HepG2 (cell line): Measurements from ENCODE around the gene CHCHD1. TPM values are rescaled to one million over a fixed set of nuclear protein-coding genes. Genes with fewer than 3 reads are reported as not detected.

Experiments
- ATAC-seq: fragments of 200-7000 bp; cut with Tn5 transposase; 3 replicates; pipeline ENCODE4 v1.9.1; 2020; ENCODE audit warnings: mild to moderate bottlenecking, moderate library complexity
- BruUV-seq: library from RNA; stranded (reverse); fragments of 400-500 nt; replicated peaks from 2 replicates; lab custom pipeline; 2021; lab: Mats Ljungman, UMichigan
- CTCF ChIA-PET: fragments of 300-600 bp; formaldehyde crosslinking; extraction: SDS; loops from one replicate; lab custom pipeline; 2021; ENCODE audit warnings: low total read pairs, inconsistent platforms, low intra/inter-chr PET ratio; lab: Yijun Ruan, JAX
- POLR2A ChIA-PET: fragments of 350-600 bp; sonication (Branson Sonifier 250); formaldehyde crosslinking; loops from one replicate; lab custom pipeline; 2020; ENCODE audit warnings: antibody characterized with exemption, inconsistent platforms; lab: Yijun Ruan, JAX
- DNase-seq: peaks from one replicate; pipeline ENCODE4 v3.0.0-alpha.2; 2015; ENCODE audit warnings: low spot score
- FAIRE-seq: peaks from 3 replicates; lab custom pipeline; 2011; peaks lifted over from hg19 to GRCh38; lab: Jason Lieb, UNC
- H2AFZ ChIP-seq: one replicate; pipeline ENCODE4 v1.6.1; 2011; ENCODE audit warnings: low read length, inconsistent platforms
- H3K27ac ChIP-seq: fragments of 300-600 bp; 3 replicates; pipeline ENCODE4 v1.8.0; 2011; ENCODE audit warnings: mixed run types, mild to moderate bottlenecking, mixed read lengths, low read length, inconsistent platforms; ENCODE audit not compliant: insufficient read depth; ENCODE audit errors: extremely low read length
- H3K27me3 ChIP-seq, 2 experiments: fragments of 200-600 bp in 1 of 2; 2 replicates in 1 of 2; 3 replicates in 1 of 2; pipeline versions ENCODE4 v1.6.0 to v1.8.0; 2011; ENCODE audit warnings: low read length in 2 of 2, mild to moderate bottlenecking in 2 of 2, moderate library complexity in 2 of 2, inconsistent platforms in 1 of 2; ENCODE audit not compliant: insufficient read depth in 2 of 2, control insufficient read depth in 1 of 2
- H3K36me3 ChIP-seq, 2 experiments: fragments of 200-600 bp in 1 of 2; replicated peaks in 1 of 2; 2 replicates in 1 of 2; 3 replicates in 1 of 2; pipeline versions ENCODE4 v1.5.1 to v1.8.0; 2011; ENCODE audit warnings: low read length in 2 of 2, inconsistent platforms in 1 of 2; ENCODE audit not compliant: insufficient read depth in 2 of 2, control insufficient read depth in 1 of 2
- H3K4me1 ChIP-seq: 2 replicates; pipeline ENCODE4 v1.5.1; 2012; ENCODE audit warnings: low read length, inconsistent platforms; ENCODE audit not compliant: insufficient read depth
- H3K4me2 ChIP-seq: 2 replicates; pipeline ENCODE4 v1.6.0; 2011; ENCODE audit warnings: low read depth, low read length, inconsistent platforms
- H3K4me3 ChIP-seq, 3 experiments: fragments of 200-600 bp in 1 of 3; sonication (generic), shearing (Covaris generic) in 1 of 3; replicated peaks in 1 of 3; 2 replicates each; pipeline ENCODE4 v1.5.1; 2011 to 2016; ENCODE audit warnings: low read length in 3 of 3, inconsistent platforms in 2 of 3, low read depth in 2 of 3, mild to moderate bottlenecking in 2 of 3, control low read depth in 1 of 3, mixed read lengths in 1 of 3; ENCODE audit not compliant: insufficient read depth in 1 of 3
- H3K79me2 ChIP-seq: one replicate; pipeline ENCODE4 v1.6.1; 2011; ENCODE audit warnings: low read length, inconsistent platforms; ENCODE audit not compliant: insufficient read depth
- H3K9ac ChIP-seq: 2 replicates; pipeline ENCODE4 v1.6.0; 2011; ENCODE audit warnings: mild to moderate bottlenecking, low read depth, low read length, inconsistent platforms; ENCODE audit not compliant: insufficient read depth
- H3K9me3 ChIP-seq: 2 replicates; pipeline ENCODE4 v1.5.1; 2012; ENCODE audit warnings: mild to moderate bottlenecking, low read length
- H4K20me1 ChIP-seq: 2 replicates; pipeline ENCODE4 v1.6.0; 2011; ENCODE audit warnings: inconsistent platforms, mild to moderate bottlenecking, low read length, moderate library complexity; ENCODE audit not compliant: insufficient read depth
- HMGA1 ChIP-seq: sonication (generic); formaldehyde crosslinking; conservative IDR thresholded peaks from 2 replicates; pipeline ENCODE4 v1.4.0; 2020; ENCODE audit warnings: missing genetic modification reagents
- NFAT5 ChIP-seq: sonication (generic); formaldehyde crosslinking; IDR thresholded peaks from 2 replicates; pipeline ENCODE4 v1.4.0; 2020; ENCODE audit warnings: missing genetic modification reagents
- SMAD9 ChIP-seq: sonication (generic); formaldehyde crosslinking; IDR thresholded peaks from 2 replicates; pipeline ENCODE4 v1.5.1; 2020; ENCODE audit warnings: mild to moderate bottlenecking, missing genetic modification reagents
- TIGD3 ChIP-seq: sonication (generic); formaldehyde crosslinking; IDR thresholded peaks from 2 replicates; pipeline ENCODE4 v1.5.1; 2020; ENCODE audit warnings: mild to moderate bottlenecking, missing genetic modification reagents, borderline replicate concordance
- WGBS: methylation state at CpG from one replicate; pipeline ENCODE4 v1.1.6; 2017; ENCODE audit warnings: low lambda C conversion rate; 5-methylcytosine and 5-hydroxymethylcytosine counted together
- in situ Hi-C: cut with HindIII; loops from 2 replicates; pipeline ENCODE4 v1.10.0; 2017; ENCODE audit warnings: low pct_unique_long_range_greater_than_20kb; ENCODE audit not compliant: extremely low pct_ligation_motif_present
- intact Hi-C: fragments of 100-400 bp; cut with micrococcal nuclease; formaldehyde crosslinking; loops from one replicate; pipeline ENCODE4 v1.10.0; 2022; ENCODE audit not compliant: unreplicated experiment
- polyA plus RNA-seq, 8 experiments: library from polyadenylated mRNA; depleted of rRNA in 3 of 8; stranded (reverse) in 7 of 8; unstranded in 1 of 8; fragments of >200 nt; fragmentation: Illumina TruSeq in 4 of 8; extraction: Trizol in 4 of 8; gene quantifications; 2 replicates each; pipeline versions ENCODE4 v1.2.1 to v1.2.3, GENCODE V29; 2011 to 2016; ENCODE audit warnings: low read depth in 4 of 8, missing spikeins in 1 of 8, mixed read lengths in 1 of 8; ENCODE audit not compliant: insufficient read depth in 1 of 8
- total RNA-seq, 5 experiments: library from RNA; depleted of rRNA; stranded (reverse); fragments of >200 nt; fragmentation: Illumina TruSeq; extraction: Trizol; gene quantifications; 2 replicates each; pipeline ENCODE4 v1.2.3, GENCODE V29; 2016; ENCODE audit warnings: low read depth in 1 of 5

CHCHD1 gene
- total and polyA plus RNA-seq, 2 of the 13 experiments (the other 11 are each of a cell fraction or from before 2014, with no cell fraction given) = 36.9 to 71.2 TPM

- Histone ChIP-seq H2AFZ (no peak overlapping the region), H3K4me2 (no peak overlapping the region), H3K4me3 (no peak overlapping the region), H3K27ac (no peak overlapping the region), H4K20me1 (no peaks in the 10 kb centered on the region), H3K79me2 (peaks cover 3% of the 10 kb centered on the region), H3K4me1 (peaks cover 14% of the 10 kb centered on the region), H3K9me3 (no peaks in the 10 kb centered on the region), H3K9ac (no peak overlapping the region), H3K27me3 (no peaks in the 10 kb centered on the region; a peak in 1 of 5 replicates), H3K36me3 (peaks cover 0 to 21% of the 10 kb centered on the region in 2 experiments)
- in situ Hi-C loops = no loop called here
- ChIA-PET CTCF (no interaction called here), POLR2A (no interaction called here)
- BruUV-seq = no TSS peak
- WGBS = 92% methylated on average over 13 of the region's 13 CpGs
- intact Hi-C loops = no loop called here
- DNase-seq = no peak
- TF ChIP-seq HMGA1 (CRISPR knock-in tag) (no peak), NFAT5 (CRISPR knock-in tag) (no peak), TIGD3 (CRISPR knock-in tag) (no peak), SMAD9 (CRISPR knock-in tag) (no peak)
- no peak for FAIRE-seq
- ATAC-seq = no peak
Measured at GRCh38 chr10:73814276-73814895, 32.5 kb downstream of the CHCHD1 start.
